Stimulated activated CD4-positive, alpha-beta T cell treated with anti-CD3 and anti-CD28 coated beads, TNF-alpha, amount 100 ng/mL, for 48 hours (primary cell): ENCODE data around the gene GATAD2A.
"Not testable (repeated sequence)": the region's sequence is repeated elsewhere in the genome, so short reads cannot be mapped to it uniquely, and the experiment has no call there.

Experiments
- DNase-seq, 3 donors: peaks; one replicate each; pipeline ENCODE4 v3.0.0-alpha.2; 2020; ENCODE audit warnings: low read depth in 3 of 3

GATAD2A gene

GRCh38 chr19:19388568-19389555 is 16.6 kb upstream of the GATAD2A start:
- DNase-seq, result no peak

- DNase-seq, result not testable (repeated sequence)
Observed at GRCh38 chr19:19389683-19390082, 15.8 kb upstream of the GATAD2A start.

GRCh38 chr19:19394333-19394732 is 11.1 kb upstream of the GATAD2A start:
- not testable (repeated sequence) for DNase-seq

- no peak for DNase-seq
Observed at GRCh38 chr19:19399733-19400433, 5.6 kb upstream of the GATAD2A start.

- DNase-seq, result no peak
Observed at GRCh38 chr19:19402656-19403372, 2.7 kb upstream of the GATAD2A start.

- DNase-seq, result no peak
Observed at GRCh38 chr19:19403373-19403901, 2.0 kb upstream of the GATAD2A start.

GRCh38 chr19:19405971-19406877 is 749 bp downstream of the GATAD2A start:
- peak in 1 of 3 donors; percentile 31 for DNase-seq

- peak in 2 of 3 donors; percentile 35 to 52 for DNase-seq
Observed at GRCh38 chr19:19406878-19407632, 1.6 kb downstream of the GATAD2A start.

- DNase-seq, result no peak
Observed at GRCh38 chr19:19407633-19407930, 2.1 kb downstream of the GATAD2A start.

- DNase-seq, result no peak
Observed at GRCh38 chr19:19409205-19409604, 3.7 kb downstream of the GATAD2A start.

- DNase-seq, result no peak
Observed at GRCh38 chr19:19409631-19410030, 4.2 kb downstream of the GATAD2A start.

GRCh38 chr19:19410553-19411550 is 5.4 kb downstream of the GATAD2A start:
- DNase-seq, result peak in 1 of 3 donors; percentile 25

- DNase-seq, result no peak
Observed at GRCh38 chr19:19416280-19416679, 10.8 kb downstream of the GATAD2A start.

- DNase-seq, result no peak
Observed at GRCh38 chr19:19417046-19417445, 11.6 kb downstream of the GATAD2A start.

GRCh38 chr19:19417628-19418245 is 12.3 kb downstream of the GATAD2A start:
- no peak for DNase-seq

- DNase-seq, result no peak
Observed at GRCh38 chr19:19418555-19419260, 13.2 kb downstream of the GATAD2A start.

GRCh38 chr19:19420570-19421298 is 15.3 kb downstream of the GATAD2A start:
- DNase-seq, result peak in 1 of 3 donors; percentile 19
